Activated CD4-positive, alpha-beta T cell treated with anti-CD3 and anti-CD28 coated beads for 1 hour (primary cell): ENCODE measurements around the gene SIX6.

Source experiments
- DNase-seq: peaks from one replicate; pipeline ENCODE4 v3.0.0-alpha.2; 2020

The SIX6 gene

DNA sequence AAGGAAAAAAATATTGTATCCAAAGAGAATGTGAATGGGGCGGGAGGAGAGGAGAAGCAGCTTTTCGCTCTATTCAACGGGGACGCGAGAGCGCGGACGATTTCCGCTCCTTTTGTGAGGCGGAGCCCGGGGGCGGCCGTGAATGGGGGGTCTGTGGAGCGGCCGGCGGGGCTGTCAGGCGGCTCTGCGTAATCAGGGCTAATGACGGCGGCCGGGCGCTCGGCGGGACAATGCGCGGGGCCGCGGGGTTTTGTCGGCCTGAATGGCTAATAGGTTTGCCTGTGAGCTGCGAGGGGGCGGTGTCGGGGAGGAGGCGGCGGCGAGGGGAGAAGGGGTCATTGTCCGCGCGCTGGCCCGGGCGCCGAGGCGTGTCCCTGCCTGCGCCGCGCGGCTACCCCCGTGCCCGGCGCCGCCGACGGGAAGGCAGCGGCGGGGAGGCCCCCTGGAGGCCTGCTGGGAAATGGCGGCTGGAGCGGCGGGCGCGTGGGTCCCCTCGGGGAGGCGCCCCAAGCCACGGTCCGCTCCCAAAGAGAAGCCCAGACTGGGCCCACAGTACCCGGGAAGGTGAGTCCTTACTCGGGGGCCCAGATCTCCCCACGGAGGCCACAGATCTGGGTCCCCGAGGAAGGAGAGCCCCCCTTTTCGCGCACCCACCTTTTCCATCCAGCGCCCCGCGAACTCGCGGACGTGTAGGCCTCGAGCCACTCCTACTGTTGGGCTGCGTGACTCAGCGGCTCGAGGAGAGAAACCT is 6.0 kb downstream of the SIX6 start:
- no peak for DNase-seq

DNA sequence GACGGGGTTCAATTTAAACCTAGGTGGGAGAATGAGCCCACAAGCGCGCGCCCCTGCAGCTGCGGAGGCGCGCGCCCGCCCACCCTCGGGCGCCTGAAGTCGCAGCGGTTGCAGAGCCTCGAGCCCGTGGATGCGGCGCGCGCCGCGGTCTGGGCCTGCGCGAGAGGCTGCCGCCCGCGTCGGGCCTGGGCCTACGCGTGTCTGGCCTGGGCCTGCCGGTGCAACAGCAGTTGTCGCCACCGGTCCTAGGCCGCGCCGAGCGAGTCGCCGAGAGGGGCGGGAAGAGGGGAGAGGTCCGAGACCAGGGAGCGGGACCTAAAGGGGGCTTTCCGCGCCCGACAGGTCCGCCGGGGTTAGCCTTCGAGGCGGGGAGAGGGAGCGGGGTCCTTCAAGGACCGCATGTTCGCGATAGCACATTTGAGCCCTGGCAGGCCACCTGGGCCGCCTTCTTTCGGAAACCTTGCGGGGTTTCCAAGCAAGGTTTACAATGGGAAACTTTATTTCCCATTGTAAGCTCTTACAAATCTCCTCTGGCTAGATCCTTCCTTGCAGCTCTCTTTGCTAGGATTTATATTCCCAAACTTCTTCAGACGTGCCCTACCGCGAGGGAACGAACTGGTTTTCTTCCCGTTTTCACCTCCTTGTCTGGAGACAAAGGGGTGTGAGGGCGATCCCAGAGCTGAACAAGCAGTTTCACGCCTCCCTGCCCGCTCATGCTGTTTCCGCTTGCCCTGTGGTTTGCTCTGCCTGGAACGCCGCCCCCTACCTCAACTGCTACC is 6.8 kb downstream of the SIX6 start:
- DNase-seq: no peak

DNA sequence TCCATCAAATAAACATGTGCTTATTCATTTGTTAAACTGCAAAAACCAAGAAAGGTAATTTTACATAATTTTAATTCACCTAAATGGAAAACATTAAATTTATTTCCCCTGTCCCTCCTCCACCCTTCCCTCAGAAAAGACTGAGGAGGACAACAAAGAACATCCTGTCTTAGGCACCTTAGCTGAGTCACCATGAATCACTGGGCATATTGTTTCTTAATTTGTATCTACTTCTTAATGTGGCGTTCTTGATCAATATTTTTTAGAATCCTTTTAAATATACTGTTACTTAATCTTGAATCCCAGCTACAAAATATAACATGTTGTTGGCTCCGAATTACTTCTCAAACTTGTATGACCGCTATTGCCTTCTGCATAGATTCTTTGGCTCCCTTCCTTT is 23.5 kb downstream of the SIX6 start:
- no peak for DNase-seq

DNA sequence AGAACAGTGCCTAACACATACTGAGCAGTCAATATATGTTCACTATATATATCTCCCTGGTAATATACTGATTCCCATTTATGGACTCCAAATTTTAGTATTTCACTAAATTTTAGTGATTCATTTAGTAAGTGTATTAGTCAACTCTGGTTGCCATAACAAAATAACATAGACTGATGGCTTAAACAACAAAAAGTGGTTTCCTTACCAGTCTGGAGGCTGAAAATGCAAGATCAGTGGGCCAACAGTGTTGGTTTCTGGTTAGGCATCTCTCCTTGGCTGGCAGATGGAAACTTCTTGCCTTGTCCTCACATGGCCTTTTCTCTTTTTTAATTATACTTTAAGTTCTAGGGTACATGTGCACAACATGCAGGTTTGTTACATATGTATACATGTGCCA is 28.7 kb downstream of the SIX6 start:
- DNase-seq: no peak

DNA sequence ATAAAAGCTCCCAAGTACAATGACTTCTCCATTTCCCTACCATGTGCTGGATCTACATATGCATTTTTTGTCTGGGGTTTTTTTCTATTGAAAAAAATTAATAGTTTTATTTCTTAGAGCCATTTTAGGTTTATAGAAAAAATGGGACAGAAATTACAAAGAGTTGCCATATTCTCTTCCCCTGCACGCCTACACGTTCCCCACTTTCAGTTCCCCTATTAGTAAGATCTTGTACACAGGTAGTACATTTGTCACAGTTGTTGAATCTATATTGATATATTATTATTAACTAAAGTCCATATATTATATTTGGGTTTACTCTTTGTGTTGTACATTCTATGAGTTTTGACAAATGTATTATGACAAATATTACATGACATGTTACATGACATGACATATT is 35.7 kb downstream of the SIX6 start:
- no peak for DNase-seq

DNA sequence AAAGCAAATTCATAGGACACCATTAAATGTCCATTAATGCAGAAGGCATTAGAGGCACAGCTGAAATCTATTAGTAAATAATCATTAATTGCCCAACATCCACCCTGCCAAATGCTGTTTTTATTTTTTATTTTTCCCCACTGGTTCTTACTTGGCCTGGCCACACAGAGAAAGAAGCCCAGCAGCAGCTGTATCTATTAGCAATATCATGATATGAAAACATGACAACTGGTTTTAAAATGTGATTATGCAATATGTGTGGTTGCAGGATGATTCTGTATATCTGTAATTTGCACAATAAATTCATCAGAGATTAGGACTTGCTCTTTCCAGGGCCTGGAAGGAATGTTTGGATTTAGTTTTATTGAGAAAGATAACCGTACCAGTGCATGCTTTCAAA is 44.9 kb downstream of the SIX6 start:
- DNase-seq: no peak

DNA sequence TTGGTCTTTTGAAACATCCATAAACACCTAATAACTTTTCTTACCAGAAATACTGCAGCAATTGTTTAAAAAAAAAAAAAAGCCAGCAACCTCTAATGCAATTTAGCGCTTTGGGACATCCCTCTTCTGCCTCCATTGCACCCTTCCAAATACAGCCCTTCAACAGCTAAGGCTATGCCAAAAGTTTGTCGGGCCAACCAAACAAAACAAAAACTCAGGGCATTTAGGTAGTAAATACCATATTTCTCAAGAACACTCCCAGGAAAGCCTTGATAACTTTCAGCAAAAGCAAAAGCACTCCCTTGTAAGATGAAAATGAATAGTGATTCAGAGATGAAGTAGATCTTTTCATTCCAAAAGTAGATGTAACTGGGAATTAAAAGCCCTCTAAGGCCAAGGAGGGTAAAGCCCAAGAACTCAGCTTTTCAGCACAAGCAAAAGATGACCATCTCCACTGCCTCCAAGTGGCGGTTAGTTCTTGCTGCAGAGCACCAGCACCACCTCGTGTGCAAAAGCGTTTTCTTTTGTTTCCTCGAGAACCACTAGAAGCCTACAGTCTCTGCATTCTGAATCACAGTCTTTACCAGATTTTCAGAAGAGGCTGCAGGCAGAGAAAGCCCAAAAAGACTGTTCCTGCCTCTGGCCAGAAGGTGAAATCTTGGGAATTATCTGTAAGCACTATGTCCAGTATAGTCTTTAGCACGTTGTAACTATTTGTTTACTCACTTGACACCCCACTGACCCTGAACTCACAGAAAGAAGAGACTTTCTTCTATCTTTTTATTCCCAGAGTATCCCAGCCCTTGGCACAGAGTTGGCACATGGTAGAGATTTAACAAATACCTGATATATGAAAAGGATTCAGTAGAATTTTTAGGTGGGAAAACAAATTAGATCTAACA is 53.1 kb downstream of the SIX6 start:
- no peak for DNase-seq
